Activated CD8-positive, alpha-beta memory T cell treated with anti-CD3 and anti-CD28 coated beads for 48 hours (primary cell): ENCODE measurements around the gene SLC9A5.

Source experiments
- DNase-seq, 3 experiments: peaks; one replicate each; pipeline ENCODE4 v3.0.0-alpha.2; 2020; ENCODE audit warnings: low read depth in 2 of 3, low spot score in 2 of 3

Gene SLC9A5, protein sequence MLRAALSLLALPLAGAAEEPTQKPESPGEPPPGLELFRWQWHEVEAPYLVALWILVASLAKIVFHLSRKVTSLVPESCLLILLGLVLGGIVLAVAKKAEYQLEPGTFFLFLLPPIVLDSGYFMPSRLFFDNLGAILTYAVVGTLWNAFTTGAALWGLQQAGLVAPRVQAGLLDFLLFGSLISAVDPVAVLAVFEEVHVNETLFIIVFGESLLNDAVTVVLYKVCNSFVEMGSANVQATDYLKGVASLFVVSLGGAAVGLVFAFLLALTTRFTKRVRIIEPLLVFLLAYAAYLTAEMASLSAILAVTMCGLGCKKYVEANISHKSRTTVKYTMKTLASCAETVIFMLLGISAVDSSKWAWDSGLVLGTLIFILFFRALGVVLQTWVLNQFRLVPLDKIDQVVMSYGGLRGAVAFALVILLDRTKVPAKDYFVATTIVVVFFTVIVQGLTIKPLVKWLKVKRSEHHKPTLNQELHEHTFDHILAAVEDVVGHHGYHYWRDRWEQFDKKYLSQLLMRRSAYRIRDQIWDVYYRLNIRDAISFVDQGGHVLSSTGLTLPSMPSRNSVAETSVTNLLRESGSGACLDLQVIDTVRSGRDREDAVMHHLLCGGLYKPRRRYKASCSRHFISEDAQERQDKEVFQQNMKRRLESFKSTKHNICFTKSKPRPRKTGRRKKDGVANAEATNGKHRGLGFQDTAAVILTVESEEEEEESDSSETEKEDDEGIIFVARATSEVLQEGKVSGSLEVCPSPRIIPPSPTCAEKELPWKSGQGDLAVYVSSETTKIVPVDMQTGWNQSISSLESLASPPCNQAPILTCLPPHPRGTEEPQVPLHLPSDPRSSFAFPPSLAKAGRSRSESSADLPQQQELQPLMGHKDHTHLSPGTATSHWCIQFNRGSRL

DNA sequence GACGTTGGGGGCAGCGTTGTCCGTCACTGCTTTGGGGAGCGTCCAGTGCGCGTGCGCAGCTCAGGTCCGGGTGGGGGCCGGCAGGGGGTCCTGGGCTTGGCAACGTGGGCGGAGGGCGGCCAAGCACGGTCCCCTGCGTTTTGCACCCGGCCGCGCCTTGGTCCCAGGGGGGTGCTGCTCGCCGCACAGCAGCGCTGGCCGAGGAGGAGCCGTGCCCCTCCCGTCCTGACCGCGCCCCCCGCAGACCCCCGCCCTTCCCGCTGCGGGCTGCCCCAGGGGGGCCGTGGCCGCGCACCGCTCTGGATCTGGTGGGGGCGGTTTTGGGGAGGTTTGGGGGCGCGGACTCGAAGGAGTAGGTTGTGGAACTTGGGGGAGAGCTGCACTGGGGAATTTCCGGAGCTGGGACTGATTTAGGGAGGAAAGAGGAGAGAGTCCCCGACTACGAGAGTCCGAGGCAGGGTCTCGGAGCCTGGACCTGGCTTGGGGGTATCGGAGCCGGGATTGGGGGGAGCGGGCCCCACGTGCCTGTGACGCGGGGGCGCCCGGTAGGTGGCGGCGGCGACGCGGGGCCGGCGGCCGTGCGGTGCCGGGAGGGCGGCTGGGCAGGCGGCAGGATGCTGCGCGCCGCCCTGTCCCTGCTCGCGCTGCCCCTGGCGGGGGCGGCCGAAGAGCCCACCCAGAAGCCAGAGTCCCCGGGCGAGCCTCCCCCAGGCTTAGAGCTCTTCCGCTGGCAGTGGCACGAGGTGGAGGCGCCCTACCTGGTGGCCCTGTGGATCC, at the start of gene SLC9A5:
SLC9A5 (plus strand) TSS at position 579 of the 777 bp plus-strand sequence; CDS start at position 615, 36 bp downstream.
- peak in 1 of 3 experiments; percentile 11 for DNase-seq

DNA sequence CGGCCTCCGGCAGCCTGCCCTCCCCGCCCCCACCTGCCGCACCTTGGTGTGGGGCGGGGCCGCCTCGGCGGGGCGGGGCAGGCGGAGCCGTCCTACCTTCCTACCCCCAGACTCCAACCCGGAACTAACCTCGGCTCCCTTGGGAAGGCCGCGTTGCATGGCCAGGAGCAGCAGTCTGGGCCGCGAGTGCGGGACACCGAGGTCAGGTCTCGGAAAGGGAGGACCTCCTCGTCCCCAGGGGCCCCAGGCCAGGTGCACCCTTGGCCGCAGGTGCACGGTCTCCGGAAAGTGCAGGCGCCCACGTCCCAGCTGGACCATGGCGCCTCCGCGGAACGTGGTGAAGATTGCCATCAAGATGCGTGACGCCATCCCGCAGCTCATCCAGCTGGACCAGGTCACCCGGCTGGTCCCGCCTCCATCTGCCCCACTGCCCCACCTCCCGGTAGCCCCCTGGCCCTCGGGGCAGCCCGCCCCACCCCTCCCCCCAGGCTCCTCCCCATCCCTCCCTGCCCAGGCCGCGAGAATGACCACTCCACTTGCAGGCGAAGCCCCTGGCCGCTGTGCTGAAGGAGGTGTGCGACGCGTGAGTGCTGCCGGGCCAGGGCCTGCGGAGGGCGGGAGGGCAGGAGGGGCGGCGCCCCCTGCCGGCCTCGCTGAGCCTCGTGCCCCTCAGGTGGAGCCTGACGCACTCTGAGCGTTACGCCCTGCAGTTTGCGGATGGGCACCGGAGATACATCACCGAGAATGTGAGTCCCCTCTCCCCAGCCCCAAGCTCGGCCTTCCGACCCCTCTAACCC, 49.6 kb upstream of the SLC9A5 start, which contains the start of gene ELMO3:
ELMO3 (plus strand) TSS at position 121 of the 797 bp plus-strand sequence; CDS start at position 317, 196 bp downstream.
- DNase-seq = no peak

DNA sequence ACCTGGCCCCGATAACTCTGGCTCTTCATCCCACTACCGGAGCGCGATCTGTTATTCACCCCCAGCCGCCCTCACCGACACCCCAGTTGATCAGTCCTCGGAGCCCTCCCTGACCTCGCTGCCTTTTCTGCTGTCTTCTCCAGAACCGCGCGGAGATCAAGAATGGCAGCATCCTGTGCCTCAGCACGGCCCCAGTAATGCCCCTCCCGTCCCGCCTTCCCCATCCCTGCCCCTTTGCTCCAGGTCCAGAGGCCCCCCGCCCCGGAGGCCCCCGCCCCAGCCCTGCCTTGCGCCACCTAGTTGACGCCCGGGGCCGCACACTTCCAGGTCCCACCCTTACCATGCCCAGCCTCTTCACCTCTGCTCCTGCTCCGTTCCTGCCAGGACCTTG, 49.0 kb upstream of the SLC9A5 start:
- no peak for DNase-seq

DNA sequence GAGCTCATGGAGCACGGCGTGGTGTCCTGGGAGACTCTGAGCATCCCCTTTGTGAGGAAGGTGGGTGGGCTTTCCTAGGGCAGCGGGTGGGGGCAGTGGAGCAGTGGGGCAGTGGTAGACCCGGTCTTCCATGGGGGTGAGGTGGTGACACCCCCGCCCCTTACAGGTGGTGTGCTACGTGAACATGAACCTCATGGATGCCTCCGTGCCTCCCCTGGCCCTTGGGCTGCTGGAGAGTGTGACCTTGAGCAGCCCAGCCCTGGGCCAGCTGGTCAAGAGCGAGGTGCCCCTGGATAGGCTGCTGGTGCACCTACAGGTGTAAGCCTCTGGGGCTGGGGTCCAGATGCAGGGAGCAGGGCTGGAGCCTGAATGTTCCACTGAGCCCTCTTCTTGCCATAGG, 48.3 kb upstream of the SLC9A5 start:
- DNase-seq = no peak

DNA sequence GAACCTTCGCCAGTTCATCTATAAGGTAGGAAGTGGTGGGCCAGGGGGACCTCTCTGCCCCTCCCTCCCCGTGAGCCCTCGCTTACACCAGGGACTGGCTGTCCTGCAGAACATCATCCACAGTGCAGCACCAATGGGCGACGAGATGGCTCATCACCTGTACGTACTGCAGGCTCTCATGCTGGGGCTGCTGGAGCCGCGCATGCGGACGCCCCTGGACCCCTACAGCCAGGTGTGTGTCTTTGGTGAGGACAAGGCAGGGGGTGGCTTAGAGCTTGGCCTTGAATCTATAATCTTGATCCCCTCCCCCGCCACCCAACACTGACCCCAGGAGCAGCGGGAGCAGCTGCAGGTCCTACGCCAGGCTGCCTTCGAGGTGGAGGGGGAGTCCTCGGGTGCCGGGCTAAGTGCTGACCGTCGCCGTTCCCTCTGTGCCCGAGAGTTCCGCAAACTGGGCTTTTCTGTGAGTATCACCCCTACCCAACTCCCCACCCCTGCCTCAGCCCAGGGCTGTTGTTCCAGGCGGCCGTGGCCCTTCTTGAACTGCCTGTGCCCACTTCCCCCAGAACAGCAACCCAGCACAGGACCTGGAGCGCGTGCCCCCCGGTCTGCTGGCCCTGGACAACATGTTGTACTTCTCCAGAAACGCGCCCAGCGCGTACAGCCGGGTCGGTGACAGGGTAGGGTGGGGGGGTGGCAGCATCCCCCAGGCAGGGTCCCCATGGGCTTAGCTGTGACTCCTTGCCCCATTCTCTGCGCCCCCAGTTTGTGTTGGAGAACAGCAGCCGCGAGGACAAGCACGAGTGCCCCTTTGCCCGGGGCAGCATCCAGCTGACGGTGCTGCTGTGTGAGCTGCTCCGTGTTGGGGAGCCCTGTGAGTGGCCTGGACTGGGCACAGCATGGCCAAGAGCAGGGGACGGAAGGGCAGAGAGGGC, 47.1 kb upstream of the SLC9A5 start:
- no peak for DNase-seq

DNA sequence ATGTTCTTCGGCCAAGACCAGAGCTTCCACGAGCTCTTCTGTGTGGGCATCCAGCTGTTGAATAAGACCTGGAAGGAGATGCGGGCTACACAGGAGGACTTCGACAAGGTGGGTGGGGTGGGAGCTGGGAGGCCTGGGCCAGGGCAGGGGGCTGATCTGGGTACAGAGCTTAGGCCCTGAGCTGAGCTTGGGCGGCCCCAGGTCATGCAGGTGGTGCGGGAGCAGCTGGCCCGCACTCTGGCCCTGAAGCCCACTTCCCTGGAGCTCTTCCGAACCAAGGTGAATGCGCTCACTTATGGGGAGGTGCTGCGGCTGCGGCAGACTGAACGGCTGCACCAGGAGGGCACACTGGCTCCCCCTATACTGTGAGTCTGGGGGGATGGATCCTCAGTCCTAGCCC, 46.4 kb upstream of the SLC9A5 start:
- DNase-seq = no peak

DNA sequence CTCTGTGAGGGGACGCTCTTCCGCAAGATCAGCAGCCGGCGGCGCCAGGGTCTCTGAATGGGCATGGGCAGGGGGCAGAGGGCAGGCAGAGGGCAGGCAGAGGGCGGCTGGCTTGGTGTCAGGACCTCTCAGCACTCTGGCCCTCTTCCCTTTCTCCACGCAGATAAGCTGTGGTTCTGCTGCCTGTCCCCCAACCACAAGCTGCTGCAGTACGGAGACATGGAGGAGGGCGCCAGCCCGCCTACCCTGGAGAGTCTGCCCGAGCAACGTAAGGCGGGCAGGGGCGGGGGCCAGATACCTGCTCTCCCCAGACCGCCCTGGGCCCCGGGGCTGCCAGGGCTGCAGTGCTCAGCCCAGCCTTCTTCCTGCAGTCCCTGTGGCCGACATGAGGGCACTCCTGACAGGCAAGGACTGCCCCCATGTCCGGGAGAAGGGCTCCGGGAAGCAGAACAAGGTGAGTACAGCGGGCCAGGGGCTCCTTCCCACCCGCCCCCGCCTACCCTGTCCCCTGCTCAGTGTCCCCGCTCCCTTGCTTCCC, 45.8 kb upstream of the SLC9A5 start:
- no peak for DNase-seq

DNA sequence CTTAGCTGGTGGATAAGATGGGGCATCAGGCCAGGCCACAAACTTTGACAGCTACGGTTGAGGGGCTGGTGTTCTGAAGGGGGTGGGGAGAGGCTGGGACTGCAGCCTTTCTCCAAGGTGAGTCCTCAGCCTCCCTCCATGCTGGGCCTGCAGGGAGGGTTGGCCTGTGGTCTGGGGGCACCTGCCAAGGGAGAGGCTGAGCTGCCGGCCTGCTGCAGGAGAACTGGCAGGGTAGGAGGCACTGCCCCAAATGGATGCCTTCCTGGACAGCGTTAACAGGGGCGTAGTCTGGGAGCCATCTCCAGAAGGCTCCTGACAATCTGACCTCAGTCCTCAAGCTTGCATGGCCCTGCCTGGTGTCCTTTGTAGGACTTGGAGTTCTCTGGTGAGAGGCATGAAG, 44.7 kb upstream of the SLC9A5 start:
- no peak for DNase-seq

DNA sequence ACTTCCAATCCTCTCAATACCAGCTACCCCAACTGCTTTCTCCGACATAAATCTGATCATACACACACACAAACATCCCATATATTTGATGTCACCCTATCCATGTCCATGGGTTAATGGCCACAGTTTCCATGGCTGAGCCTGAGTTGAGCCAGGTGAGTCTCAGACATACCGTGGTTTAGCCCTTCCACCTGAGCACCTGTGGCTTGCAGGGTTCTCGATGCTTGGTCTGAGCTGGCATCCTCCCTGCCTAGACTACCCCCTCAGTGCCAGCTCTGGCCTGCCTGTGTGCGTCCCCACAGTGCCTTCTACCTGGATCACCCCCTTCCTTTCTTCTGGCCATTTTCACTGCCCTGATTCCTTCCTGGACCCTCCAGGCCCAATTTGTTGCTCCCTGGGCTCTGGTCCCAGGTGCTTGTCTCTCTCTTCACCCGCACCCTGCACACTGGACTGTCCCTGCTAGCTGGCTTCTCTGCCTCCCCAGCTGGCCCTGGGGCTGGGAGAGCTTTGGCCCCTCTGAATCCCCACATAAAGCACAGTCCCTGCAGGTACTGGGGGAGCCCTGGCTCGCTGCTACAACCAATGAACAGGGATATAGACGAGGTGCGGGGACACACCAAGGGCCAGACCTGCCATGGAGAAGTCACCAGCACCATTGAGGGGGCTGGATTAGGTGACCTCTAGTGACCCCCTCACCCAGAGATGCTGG, 42.5 kb upstream of the SLC9A5 start:
- no peak for DNase-seq

DNA sequence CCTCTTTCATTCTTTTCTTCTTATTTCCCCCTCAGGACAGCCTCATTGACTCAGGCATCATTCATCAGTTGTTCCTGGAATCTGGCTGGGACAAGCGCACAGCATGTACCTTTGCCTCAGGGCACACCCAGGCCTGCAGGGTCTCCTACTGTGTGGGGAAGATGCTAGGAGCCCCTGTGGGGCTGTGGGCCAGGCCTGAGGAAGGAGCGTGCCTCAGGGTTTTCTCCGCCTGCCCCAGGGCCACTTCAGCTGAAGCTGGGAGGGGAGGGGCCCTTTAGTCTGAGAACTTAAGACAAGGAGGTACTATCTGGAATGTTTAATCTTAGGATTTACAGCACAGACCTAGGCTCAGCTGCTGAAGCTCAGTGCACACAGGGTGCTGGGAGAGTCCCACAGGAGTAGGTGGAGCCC, 41.9 kb upstream of the SLC9A5 start:
- no peak for DNase-seq

DNA sequence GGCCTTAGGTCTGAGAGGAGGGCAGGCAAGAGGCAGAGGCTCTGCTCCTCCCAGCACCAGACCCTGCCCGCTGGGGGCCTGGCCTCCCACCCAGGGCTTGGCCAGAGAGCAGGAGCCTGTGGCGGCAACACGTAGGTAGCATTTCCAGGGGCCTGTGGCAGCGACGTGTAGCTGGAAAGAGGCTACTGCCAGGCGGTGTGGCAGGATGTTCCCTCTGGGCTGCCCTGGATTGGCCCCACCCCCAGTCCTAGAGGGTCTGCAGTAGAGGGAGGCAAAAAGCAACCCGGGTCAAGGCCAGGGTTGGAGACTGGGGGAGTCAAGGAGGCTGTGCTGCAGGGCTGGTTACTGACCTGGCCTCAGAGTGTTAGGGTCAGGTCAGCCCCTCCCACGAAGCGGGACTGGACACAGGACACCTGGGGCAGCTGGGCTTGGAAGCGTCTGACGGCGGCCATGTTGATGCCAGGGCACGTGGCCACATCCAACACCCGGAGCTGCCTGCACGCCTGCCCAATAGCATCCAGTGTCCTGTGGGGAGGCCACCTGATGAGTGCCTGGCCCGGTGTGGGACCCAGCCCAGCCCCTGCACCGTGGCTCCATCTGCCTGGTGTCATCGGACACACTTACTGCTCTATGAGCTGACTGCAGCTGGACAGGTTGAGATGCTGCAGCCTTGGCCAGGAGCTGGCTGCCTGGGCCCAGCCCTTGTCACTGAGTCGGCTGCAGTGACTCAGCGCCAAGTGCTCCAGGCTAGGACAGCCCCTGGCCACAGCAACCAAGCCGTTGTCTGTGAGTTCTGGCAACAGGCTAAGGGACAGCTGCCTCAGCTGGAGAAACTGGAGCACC, 41.3 kb upstream of the SLC9A5 start:
- no peak for DNase-seq

DNA sequence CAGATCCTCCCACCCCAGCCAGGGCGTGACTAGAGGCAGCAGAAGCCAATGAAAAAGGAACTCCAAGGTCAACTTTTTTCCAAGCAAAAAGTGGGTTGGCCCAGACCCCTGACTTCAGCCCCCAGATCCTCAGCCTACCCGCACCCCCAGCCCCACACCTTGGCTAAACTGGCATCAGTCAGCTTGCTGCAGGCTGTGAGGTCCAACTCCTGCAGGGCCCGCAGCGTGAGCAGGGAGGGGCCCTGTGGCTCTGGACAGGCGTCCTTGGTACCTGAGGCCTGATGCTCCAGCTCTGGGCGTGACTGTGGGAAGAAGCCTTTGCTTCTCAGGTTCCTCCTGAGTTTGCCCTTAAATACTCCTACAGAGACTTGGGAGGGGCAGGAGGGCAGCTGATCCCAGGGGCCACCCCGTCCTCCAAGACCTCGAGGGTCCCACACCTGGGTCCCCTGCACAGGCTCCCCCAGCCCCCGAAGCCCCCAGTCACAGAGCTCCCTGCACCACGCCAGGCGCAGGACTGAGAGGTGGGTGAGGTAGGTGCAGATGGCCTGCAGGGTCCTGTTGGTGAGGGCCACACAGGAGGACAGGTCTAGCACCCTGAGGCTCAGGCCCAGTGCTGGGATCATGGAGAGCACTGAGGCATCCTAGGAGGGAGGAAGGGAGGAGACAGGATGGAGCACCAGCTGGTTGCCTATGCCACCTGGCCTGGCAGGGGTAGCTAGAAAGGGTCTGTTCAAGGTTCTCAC, 40.5 kb upstream of the SLC9A5 start:
- no peak for DNase-seq

DNA sequence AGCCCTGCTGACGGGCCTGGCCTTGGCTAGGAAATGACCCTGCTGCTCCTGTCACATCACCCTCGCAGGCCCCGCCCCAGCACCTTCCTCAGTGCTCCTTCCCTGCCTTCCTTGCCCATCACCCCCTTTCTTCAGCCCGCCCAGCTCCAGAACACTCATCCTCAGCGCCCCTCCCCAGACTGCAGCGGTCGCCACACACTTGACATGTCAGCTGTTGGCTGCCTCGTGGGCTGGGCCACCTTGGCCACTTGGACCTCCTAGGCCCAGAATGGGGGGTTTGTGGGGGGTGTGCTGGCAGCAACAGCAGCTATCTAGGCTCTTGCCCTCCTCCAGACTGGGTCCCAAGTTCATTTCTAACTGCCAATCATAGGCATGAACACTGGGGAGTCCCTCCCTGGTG, 39.2 kb upstream of the SLC9A5 start:
- DNase-seq = no peak

DNA sequence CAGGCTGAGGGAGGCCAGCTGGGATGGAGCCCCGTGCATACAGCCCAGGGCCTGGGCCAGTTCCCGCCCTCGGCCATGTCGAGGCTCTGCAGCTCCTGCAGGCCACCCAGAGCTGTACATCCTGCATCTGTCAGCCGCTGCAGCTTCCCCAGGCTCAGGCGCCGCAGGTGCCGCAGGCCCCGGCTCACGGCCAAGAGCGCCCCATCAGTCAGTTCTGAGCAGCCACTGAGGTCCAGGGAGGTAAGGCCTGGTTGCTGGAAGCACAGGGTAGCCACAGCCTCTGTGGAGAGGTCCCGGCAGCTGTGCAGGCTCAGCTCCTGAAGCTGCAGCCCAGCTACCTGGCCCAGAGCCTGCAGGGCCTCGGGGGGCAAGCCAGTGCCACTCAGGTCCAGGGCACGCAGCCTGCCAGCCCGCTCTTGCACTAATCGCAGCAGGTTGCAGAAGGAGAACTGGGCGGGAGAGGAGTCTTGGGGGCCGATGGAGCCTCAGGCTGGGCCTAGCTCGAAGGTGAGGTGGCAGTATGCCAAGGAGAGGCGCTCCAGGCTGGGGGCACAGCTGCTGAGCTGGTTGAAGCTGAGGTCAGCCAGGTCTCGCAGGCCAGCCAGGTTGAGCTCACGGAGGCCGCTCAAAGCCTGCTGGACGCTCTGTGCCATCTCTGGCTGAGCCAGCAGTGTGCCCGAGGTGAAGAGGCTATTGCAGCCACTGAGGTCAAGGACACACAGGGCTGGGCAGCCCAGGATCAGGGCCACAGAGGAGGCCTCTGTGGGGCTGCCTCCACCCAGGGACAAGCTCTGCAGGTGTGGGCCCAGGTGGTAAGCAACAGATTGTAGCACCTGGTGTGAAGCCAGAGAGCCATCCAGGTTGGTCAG, 38.5 kb upstream of the SLC9A5 start:
- DNase-seq = no peak

DNA sequence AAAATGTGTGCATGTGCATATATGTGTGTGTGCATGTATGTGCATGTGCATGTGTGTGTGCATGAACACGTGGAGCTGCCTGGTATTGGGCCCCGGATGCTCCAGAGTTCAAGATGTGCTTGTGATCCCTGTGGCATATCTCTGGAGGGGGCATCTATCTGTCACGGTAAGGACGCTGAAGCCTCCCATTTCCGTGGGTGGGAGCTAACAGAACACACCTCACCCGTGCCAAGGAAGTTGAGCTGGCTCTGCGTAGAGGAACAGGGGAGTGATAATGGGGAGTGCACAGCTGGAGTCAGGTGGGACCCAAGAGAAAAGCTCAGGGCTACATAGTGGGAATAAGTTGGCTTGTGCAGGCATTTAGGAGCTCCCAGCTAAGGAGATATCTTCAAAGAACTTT, 37.1 kb upstream of the SLC9A5 start:
- DNase-seq = no peak

DNA sequence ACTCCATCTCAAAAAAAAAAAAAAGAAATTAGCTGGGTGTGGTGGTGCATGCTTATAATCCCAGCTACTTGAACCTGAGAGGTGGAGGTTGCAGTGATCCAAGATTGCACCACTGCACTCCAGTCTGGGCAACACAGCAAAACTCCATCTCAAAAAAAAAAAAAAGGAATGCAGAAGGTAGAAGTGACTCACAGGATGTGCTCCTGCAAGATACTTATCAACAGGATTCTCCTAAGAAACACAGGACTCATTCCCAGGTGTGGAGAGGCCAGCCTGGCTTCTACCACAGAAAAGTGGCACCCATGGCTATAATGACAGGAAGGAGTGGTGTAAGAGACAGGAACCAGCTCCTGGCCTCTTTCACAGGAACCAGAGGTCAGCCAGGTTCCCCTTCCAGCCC, 36.0 kb upstream of the SLC9A5 start:
- no peak for DNase-seq
